HL-60 (cell line): ENCODE results near the gene AWAT1.

Experiments used
- GABPA ChIP-seq: IDR thresholded peaks from 2 replicates; pipeline ENCODE4 v1.6.1; 2012; ENCODE audit warnings: low read depth
- POLR2AphosphoS5 ChIP-seq: IDR thresholded peaks from 2 replicates; pipeline ENCODE4 v1.6.1; 2012; ENCODE audit warnings: low read depth
- SPI1 ChIP-seq: IDR thresholded peaks from 2 replicates; pipeline ENCODE4 v1.6.1; 2012; ENCODE audit warnings: low read depth, mild to moderate bottlenecking, borderline replicate concordance
- TF ChIP-seq, protein P1 (sequence below): IDR thresholded peaks from 2 replicates; pipeline ENCODE4 v1.6.1; 2012; ENCODE audit warnings: low read depth; ENCODE audit not compliant: insufficient replicate concordance
- TF ChIP-seq, protein P2 (sequence below): IDR thresholded peaks from one replicate; pipeline ENCODE4 v1.5.1; 2011; ENCODE audit warnings: low read length, control low read depth, inconsistent platforms; ENCODE audit not compliant: insufficient read depth

GRCh38 chrX:70279081-70279480 lies 44.6 kb downstream of the AWAT1 start:
- TF ChIP-seq, protein P1, sequence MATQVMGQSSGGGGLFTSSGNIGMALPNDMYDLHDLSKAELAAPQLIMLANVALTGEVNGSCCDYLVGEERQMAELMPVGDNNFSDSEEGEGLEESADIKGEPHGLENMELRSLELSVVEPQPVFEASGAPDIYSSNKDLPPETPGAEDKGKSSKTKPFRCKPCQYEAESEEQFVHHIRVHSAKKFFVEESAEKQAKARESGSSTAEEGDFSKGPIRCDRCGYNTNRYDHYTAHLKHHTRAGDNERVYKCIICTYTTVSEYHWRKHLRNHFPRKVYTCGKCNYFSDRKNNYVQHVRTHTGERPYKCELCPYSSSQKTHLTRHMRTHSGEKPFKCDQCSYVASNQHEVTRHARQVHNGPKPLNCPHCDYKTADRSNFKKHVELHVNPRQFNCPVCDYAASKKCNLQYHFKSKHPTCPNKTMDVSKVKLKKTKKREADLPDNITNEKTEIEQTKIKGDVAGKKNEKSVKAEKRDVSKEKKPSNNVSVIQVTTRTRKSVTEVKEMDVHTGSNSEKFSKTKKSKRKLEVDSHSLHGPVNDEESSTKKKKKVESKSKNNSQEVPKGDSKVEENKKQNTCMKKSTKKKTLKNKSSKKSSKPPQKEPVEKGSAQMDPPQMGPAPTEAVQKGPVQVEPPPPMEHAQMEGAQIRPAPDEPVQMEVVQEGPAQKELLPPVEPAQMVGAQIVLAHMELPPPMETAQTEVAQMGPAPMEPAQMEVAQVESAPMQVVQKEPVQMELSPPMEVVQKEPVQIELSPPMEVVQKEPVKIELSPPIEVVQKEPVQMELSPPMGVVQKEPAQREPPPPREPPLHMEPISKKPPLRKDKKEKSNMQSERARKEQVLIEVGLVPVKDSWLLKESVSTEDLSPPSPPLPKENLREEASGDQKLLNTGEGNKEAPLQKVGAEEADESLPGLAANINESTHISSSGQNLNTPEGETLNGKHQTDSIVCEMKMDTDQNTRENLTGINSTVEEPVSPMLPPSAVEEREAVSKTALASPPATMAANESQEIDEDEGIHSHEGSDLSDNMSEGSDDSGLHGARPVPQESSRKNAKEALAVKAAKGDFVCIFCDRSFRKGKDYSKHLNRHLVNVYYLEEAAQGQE, result no peak
- TF ChIP-seq POLR2AphosphoS5 (no peak), SPI1 (no peak), GABPA (no peak)
- TF ChIP-seq, protein P2, sequence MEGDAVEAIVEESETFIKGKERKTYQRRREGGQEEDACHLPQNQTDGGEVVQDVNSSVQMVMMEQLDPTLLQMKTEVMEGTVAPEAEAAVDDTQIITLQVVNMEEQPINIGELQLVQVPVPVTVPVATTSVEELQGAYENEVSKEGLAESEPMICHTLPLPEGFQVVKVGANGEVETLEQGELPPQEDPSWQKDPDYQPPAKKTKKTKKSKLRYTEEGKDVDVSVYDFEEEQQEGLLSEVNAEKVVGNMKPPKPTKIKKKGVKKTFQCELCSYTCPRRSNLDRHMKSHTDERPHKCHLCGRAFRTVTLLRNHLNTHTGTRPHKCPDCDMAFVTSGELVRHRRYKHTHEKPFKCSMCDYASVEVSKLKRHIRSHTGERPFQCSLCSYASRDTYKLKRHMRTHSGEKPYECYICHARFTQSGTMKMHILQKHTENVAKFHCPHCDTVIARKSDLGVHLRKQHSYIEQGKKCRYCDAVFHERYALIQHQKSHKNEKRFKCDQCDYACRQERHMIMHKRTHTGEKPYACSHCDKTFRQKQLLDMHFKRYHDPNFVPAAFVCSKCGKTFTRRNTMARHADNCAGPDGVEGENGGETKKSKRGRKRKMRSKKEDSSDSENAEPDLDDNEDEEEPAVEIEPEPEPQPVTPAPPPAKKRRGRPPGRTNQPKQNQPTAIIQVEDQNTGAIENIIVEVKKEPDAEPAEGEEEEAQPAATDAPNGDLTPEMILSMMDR, result no peak
